ENCODE results near the gene HOXB9.

Gene HOXB9

DNA sequence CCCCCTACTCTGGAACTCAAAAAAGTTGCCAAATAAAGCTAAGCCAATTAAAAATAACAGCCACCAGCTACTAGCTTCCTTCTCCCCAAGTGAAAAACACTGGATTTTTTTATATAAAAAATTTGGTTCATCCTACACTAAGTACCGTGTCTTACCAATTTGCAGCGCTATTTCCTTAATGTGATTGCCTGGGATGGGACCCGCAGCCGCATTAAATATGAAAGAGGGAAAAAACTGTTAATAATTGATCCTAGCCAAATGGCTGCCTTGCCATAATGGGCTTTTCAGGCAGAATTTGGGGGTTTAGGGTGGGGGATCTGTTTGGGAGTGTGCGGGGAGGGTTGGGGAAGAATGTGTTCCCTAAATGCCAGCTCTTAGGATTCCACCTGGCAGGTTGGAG, 2.0 kb downstream of the HOXB9 start:
- Histone ChIP-seq H3K4me3 (ENCODE audit: low read length) (no peak overlapping the region), H3F3A (ENCODE audit: control insufficient read depth, insufficient read depth) (no peaks in the 10 kb centered on the region), H3K79me2 (ENCODE audit: control insufficient read depth, low read length) (no peaks in the 10 kb centered on the region), H3K4me2 (ENCODE audit: low read length) (no peak overlapping the region), H3K27ac (ENCODE audit: low read depth, low read length) (no peak overlapping the region), H3K9me2 (replicated peaks; ENCODE audit: control insufficient read depth, low read length) (no peaks in the 10 kb centered on the region), H4K20me1 (ENCODE audit: control insufficient read depth, insufficient read depth, low read depth, low read length) (no peaks in the 10 kb centered on the region), H3K27me3 (ENCODE audit: control insufficient read depth, low read length) (peaks cover 83% of the 10 kb centered on the region), H3K9me3 (ENCODE audit: control insufficient read depth, insufficient read depth, low read length) (no peaks in the 10 kb centered on the region), H3K4me1 (ENCODE audit: control insufficient read depth, low read length) (peaks cover 3% of the 10 kb centered on the region), H3K36me3 (ENCODE audit: control insufficient read depth, low read length) (no peaks in the 10 kb centered on the region)
- TF ChIP-seq EZH2phosphoT487 (IDR thresholded peaks at IDR 0.05; ENCODE audit: borderline replicate concordance, low read length) (no peak), CTCF (IDR thresholded peaks at IDR 0.05; ENCODE audit: low read depth, low read length, poor library complexity, severe bottlenecking) (no peak)

DNA sequence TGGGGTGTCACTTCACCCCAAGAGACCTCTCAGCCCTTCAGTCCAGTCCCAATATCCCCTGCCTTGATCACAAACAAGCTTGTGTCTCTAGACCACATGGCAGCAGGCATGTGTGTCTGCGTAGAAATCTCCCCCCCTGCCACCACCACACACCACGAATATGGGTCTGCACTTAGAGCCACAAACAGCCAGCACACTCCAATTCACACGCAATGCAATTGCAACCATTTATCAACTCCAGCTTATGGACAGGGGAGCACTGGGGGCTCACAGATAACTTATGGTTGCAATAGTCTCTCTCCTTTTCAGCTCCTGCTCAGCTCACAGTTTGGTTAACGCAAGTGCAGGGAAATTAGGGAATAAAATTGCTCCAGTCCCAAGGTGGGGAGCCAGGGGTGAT, 2.6 kb downstream of the HOXB9 start:
- H4K20me1 ChIP-seq (ENCODE audit: control insufficient read depth, insufficient read depth, low read depth, low read length): no peaks in the 10 kb centered on the region
- peaks cover 7% of the 10 kb centered on the region for H3K4me1 ChIP-seq (ENCODE audit: control insufficient read depth, low read length)
- H3K27me3 ChIP-seq (ENCODE audit: control insufficient read depth, low read length): peaks cover 84% of the 10 kb centered on the region
- H3F3A ChIP-seq (ENCODE audit: control insufficient read depth, insufficient read depth): no peaks in the 10 kb centered on the region
- no peaks in the 10 kb centered on the region for H3K9me2 ChIP-seq (replicated peaks; ENCODE audit: control insufficient read depth, low read length)
- H3K36me3 ChIP-seq (ENCODE audit: control insufficient read depth, low read length): no peaks in the 10 kb centered on the region
- no peaks in the 10 kb centered on the region for H3K9me3 ChIP-seq (ENCODE audit: control insufficient read depth, insufficient read depth, low read length)
- H3K27ac ChIP-seq (ENCODE audit: low read depth, low read length): no peak overlapping the region
- no peak overlapping the region for H3K4me2 ChIP-seq (ENCODE audit: low read length)
- no peaks in the 10 kb centered on the region for H3K79me2 ChIP-seq (ENCODE audit: control insufficient read depth, low read length)
- TF ChIP-seq EZH2phosphoT487 (IDR thresholded peaks at IDR 0.05; ENCODE audit: borderline replicate concordance, low read length) (no peak), CTCF (IDR thresholded peaks at IDR 0.05; ENCODE audit: low read depth, low read length, poor library complexity, severe bottlenecking) (no peak)
- no peak overlapping the region for H3K4me3 ChIP-seq (ENCODE audit: low read length)

DNA sequence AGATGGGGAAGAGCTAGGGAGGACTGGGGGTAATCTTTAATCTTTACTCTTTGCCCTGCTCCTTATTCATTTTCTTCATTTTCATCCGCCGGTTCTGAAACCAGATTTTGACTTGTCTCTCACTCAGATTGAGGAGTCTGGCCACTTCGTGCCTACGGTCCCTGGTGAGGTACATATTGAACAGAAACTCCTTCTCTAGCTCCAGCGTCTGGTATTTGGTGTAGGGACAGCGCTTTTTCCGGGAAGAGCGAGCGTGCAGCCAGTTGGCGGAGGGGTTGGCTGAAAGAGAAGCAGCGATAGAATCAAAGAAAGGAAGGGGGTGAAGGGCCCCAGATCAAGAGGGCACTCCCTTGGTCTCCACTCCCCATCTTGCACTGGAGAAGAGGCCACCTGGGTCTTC, 3.3 kb downstream of the HOXB9 start:
- Histone ChIP-seq H3K27ac (ENCODE audit: low read depth, low read length) (no peak overlapping the region), H3K4me1 (ENCODE audit: control insufficient read depth, low read length) (peaks cover 7% of the 10 kb centered on the region), H3K4me2 (ENCODE audit: low read length) (no peak overlapping the region), H3K36me3 (ENCODE audit: control insufficient read depth, low read length) (no peaks in the 10 kb centered on the region), H3K9me3 (ENCODE audit: control insufficient read depth, insufficient read depth, low read length) (no peaks in the 10 kb centered on the region), H4K20me1 (ENCODE audit: control insufficient read depth, insufficient read depth, low read depth, low read length) (no peaks in the 10 kb centered on the region), H3K9me2 (replicated peaks; ENCODE audit: control insufficient read depth, low read length) (no peaks in the 10 kb centered on the region), H3F3A (ENCODE audit: control insufficient read depth, insufficient read depth) (no peaks in the 10 kb centered on the region), H3K4me3 (ENCODE audit: low read length) (no peak overlapping the region), H3K79me2 (ENCODE audit: control insufficient read depth, low read length) (no peaks in the 10 kb centered on the region), H3K27me3 (ENCODE audit: control insufficient read depth, low read length) (peaks cover 90% of the 10 kb centered on the region)
- TF ChIP-seq CTCF (IDR thresholded peaks at IDR 0.05; ENCODE audit: low read depth, low read length, poor library complexity, severe bottlenecking) (no peak), EZH2phosphoT487 (IDR thresholded peaks at IDR 0.05; ENCODE audit: borderline replicate concordance, low read length) (no peak)
